GM19023 (cell line): ENCODE measurements around the gene FSTL3.

Source experiments
- ATAC-seq: cut with Tn5 transposase; IDR thresholded peaks from one replicate; pipeline ENCODE4 v1.9.1; 2021; ENCODE audit warnings: mild to moderate bottlenecking, moderate library complexity; ENCODE audit not compliant: unreplicated experiment

Gene FSTL3

GRCh38 chr19:644789-645188 is 31.4 kb upstream of the FSTL3 start:
- no peak for ATAC-seq

DNA sequence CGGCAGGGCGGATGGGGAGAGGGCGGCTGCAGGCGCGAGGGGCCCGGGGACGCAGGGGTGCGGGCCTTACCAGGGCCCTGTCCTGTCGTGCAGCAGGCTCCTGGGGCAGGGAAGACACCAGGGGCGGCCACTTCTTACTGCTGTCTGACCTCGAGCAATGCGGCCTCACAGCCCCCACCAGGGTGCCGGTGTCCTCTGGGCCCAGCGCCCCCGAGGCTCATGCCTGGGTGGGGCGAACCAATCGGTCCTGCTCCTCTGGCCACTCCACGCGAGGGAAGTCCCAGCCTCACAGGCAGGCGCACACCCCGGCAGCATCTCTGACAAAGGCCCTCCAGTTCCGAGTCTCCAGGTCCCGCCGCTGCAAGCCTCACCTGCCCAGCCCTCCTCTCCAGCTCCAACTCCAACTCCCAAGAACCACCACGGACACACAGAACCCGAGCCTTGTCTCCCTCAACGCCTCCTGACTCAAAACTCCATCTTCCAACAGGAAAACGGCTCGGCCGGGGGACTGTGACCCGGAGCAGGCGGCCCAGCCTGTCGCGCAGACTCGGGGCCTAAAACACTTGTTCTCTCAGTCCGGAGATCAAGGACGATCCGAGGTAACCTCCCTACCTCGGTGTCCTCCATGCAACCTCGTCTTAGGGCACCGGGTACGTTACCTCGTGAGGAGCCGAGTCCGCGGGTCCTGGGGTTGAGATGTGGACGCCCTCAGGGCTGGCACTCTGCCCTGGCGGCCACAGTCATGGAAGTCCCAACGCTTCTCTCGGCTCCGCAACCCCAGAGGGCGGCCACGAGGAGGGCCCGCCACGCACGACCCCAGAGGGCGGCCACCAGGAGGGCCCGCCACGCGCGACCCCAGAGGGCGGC is 30.0 kb upstream of the FSTL3 start:
- ATAC-seq, result no peak

- no peak for ATAC-seq
Observed at GRCh38 chr19:646779-647565, 29.2 kb upstream of the FSTL3 start.

DNA sequence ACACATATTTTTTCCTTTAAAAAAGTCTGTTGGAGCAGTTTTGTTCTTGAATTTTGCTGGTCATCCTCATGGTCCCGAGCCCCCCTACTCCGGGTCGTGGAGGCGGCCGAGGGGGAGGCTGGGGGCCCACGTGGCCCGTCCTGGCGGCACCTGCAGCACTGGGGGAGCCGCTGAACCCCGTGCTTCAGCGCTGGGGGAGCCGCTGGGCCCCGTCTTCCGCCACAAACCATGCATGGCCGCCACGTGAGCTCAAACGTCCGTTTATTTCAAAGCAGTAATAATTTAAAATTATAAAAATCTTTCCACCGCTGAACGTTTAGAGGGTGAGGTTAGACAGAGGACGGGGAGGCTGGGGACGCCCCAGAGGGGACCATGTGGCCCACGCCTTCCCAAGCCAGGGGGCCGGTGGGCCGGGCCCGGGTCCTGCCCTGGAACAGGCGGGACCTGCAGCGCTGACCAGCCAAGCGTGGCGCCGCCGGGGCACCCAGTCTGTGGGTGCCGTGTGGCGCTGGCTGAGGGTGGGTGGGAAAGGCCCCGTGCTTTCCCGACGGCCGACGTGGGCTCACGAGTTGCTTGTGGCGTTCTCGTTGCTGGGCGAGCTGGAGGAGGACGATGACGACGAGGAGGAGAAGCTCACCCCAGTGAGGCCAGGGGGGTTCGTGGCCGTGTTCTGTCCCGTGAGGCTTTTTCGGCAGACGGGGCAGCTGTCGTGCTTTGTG is 28.5 kb upstream of the FSTL3 start:
- ATAC-seq, result no peak

- no peak for ATAC-seq
Observed at GRCh38 chr19:648305-648704, 27.9 kb upstream of the FSTL3 start.

- ATAC-seq, result no peak
Observed at GRCh38 chr19:648904-649801, 27.0 kb upstream of the FSTL3 start.

GRCh38 chr19:650121-650520 is 26.1 kb upstream of the FSTL3 start:
- ATAC-seq, result no peak

- ATAC-seq, result no peak
Observed at GRCh38 chr19:651114-651818, 24.9 kb upstream of the FSTL3 start.

- ATAC-seq, result no peak
Observed at GRCh38 chr19:651991-652390, 24.2 kb upstream of the FSTL3 start.

DNA sequence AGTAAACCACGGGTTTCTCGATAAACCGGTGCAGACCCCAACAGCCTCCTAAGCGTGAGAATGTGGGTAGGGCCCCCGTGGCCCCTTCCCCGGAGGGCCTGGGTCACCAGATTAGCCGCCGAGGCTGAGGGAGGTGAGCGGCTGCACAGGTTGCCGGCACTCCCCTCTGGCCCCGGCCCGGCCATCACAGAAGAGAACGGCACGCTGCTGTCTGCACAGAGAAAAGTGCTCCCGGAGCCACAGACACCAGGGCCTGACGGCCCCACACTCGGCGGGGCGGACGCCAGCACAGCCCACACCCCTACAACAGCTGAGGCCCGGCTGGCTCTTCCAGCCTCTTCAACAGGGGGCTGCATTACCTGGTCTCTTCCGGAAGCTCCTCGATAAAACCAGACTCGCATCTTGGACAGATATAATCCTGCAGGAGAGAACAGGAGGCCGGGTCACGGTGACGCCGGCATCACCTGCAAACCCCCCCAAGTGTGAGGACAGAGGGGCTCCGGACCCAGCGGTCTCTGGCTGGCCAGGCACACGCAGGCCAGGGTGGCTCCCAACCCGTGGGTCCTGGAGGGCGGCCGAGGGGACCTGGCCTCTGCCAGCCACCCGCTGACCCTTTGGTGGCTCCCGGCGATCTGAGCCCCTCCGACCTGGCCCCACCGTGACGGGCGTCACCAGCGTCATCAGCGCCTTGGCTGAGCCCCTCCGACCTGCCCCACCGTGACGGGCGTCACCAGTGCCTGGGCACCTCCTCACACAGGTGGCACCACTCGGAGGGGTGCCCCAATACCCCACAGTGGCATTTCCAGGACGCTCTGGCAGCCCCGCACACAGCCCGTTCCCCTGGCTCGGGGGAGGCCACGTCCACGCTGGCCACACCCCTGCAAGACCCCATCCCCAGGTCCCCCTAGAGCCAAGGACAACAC is 23.5 kb upstream of the FSTL3 start:
- ATAC-seq, result no peak

GRCh38 chr19:653425-653824 is 22.8 kb upstream of the FSTL3 start:
- ATAC-seq, result no peak

- no peak for ATAC-seq
Observed at GRCh38 chr19:655691-656090, 20.5 kb upstream of the FSTL3 start.

GRCh38 chr19:656751-657559 is 19.2 kb upstream of the FSTL3 start:
- no peak for ATAC-seq

DNA sequence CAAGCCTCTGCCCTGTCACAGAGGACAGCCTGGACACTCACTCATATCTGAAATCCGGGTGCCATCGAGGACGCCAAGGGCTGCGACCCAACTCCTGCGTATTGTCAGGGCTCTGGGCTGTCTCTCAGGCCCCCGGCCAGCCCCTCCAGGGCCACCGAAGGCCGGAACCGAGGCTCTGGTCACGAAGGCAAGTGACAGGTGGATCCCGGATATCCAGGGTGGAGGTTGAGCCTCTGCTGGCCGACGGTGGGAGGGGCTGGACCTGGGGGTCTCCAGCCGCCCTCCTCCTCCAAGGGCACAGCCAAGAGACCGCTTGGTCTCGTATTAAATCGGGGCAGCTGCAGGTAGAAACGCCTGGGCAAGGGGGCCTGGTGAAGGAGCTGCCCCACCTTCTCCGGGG is 18.6 kb upstream of the FSTL3 start:
- ATAC-seq, result no peak

DNA sequence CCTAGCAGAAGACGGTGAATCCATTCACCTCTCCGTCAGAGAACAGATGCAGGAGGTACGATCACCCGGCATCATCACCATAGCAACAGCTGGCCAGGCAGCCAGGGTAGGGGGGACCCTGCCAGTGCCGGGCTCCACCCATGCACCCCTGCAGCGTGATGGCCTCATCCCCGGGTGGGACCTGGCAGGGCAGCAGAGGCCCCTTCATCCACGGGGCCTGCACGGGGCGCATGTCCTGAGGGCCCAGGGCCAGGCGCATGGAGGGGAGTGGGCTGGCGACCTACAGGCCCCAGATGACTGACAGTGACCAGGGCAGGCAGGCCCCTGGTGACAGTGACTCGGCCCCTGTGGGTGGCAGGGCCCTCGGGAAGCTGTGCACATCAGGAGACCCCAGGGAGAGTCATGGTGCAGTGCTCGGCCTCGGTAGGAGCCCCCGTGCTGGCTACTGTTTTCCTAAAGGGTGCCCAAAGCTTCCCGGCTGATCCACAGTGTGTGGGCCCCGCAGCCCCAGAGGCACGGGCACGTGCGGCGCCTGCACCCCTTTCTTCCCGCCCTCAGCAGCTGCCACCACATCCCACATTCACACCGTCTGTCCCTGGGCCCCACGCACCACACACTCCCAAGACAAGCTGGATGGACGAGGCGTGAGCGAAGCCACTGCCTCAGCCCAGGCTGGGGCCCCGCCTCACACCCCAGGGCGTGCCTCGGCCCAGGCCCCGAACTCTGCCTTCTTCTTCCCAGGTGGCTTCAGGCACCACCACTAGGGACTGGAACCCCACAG is 17.9 kb upstream of the FSTL3 start:
- no peak for ATAC-seq

DNA sequence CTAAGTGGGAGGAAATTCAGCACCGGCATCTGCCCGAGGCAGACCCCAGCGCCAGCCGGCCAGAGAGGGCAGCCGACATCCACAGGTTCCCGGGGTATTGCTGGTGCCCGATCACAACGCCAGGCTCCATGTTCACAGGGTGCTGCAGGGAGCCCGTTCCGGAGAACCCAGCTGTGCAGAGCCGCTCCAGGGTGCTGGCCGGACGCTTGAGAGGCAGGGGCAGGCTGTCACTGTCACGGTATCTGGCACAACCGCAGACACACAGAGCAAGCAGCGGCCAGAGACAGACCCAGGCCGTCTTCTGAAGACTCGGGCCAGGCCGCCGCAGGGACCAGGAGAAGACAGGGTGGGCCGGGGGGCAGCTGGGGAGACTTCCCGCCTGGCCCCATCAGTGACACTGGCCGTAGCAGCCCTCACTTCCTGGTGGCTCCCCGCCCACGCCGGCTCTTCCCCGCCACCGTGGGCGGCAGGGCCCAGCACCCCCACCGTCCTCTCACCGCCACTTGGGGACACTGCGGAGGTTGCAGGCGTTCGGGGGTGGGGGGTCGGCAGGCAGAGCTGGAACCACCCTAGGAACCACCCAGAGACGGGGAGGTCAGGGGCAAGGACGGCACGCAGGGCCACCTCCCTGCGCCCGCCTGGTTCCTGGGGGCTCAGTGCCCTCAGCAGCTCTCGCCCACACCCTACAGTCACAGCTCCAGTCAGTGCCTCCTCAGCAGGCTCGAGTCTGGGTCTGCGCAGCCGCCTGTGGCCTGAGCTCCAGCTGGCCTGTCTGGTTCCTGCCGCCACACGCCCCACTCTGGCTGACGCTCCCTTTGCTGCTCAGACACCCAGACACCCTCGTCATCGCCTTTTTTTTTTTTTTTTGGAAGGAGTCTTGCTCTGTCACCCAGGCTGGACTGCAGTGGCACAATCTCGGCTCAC is 17.0 kb upstream of the FSTL3 start:
- no peak for ATAC-seq
